ENCODE results near the gene EPB41L5.
"Not testable (repeated sequence)": the region's sequence is repeated elsewhere in the genome, so short reads cannot be mapped to it uniquely, and the experiment has no call there.

The EPB41L5 gene

DNA sequence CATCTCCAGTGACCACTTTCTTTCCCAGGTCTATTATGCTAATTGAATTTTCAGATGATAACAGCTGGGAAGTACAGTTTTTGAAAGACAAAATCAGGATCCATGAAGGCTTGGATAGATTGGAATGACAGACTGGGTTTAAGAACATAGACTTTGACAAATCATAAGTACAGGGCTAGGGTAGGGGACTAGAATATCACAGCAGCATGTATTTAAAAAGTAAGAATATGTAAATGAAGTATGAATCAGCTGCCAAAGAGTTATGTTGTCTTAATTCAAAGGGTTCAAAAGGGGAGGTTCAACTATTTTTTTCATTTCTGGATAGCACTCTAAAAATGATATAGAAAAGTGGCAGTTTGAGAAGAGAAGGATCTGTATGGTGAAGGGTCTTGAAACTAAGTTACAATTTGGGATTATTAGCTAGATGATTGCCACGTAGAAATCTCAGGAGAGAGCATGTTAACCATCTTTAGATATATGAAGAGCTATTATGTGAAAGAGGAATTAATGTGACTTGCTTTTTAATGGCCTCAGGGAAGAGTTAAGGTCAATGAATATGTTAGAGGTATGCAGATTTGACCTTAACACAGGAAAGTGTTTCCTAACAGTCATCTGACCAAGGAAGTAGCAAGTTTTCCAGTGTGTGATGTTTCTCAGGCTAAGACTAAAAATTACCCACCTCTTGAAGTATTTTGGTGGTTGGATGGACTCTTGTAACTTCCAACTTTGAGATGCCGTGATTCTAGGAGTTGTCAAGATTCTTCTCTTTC, 128.6 kb downstream of the EPB41L5 start:
- DNase-seq (ENCODE audit: low read depth): no peak

- DNase-seq (ENCODE audit: low read depth): no peak
These were observed 129.8 kb downstream of the EPB41L5 start for GRCh38 chr2:120142528-120143219.

- DNase-seq (ENCODE audit: low read depth): no peak
These were observed 135.4 kb downstream of the EPB41L5 start for GRCh38 chr2:120148229-120148628.

GRCh38 chr2:120148669-120149068, 135.8 kb downstream of the EPB41L5 start:
- no peak for DNase-seq (ENCODE audit: low read depth)

GRCh38 chr2:120149406-120149805, 136.5 kb downstream of the EPB41L5 start:
- no peak for DNase-seq (ENCODE audit: low read depth)

DNA sequence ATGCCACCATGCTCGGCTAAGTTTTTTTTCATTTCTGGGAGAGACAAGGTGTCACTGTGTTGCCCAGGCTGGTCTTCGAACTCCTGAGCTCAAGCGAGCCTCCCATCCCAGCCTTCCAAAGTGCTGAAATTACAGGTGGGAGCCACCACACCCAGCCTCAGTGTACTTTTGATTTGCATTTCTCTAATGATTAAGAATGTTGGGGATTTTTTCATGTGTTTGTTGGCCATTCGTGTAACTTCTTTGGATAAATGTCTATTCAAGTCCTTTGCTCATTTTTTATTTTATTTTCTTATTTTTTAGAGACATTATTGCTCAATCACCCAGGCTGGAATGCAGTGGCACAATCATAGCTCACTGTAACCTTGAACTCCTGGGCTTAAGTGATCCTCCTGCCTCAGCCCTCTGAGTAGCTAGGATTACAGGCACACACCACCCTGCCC, 137.2 kb downstream of the EPB41L5 start:
- DNase-seq (ENCODE audit: low read depth): no peak

DNA sequence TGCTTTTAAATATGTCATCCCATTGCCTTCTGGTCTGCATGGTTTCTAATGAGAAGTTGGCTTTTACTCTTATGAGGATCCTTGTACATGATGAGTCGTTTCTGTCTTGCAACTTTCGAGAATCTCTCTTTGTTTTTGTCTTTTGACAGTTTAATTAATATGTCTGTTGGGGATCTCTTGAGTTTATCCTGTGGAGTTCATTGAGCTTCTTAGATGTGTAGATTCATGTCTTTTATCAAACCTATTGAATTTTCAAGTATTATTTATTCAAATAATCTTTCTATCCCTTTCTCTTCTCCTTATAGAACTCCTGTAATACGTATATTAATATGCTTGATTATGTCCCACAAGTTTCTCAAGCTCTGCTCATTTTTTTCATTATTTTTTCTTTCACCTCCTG, 142.4 kb downstream of the EPB41L5 start:
- DNase-seq (ENCODE audit: low read depth): no peak

DNA sequence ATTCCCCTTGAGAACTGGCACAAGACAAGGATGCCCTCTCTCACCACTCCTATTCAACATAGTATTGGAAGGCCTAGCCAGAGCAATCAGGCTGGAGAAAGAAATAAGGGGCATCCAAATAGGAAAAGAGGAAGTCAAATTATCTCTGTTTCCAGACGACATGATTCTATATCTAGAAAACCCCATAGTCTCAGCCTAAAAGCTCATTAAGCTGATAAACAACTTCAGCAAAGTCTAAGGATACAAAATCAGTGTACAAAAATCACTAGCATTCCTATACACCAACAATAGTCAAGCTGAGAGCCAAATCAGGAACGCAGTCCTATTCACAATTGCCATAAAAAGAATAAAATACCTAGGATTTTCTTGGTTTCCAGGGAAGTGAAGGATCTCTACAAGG, 145.8 kb downstream of the EPB41L5 start:
- not testable (repeated sequence) for DNase-seq (ENCODE audit: low read depth)

DNA sequence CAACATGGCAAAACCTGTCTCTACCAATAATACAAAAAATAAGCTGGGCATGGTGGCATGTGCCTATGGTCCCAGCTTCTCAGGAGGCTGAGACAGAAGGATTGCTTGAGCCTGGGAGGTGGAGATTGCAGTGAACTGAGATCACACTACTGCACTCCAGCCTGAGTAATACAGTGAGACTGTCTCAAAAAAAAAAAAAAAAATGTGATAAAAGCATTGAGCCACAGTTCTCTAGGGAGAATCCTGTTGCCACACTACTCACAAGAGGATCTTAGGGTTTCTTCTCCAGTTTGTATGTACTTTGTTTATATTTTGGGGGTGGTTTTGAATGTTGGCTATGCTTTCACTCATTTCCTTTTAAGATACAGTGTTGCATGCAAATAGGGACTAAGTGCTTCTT, 148.3 kb downstream of the EPB41L5 start:
- DNase-seq (ENCODE audit: low read depth): no peak

GRCh38 chr2:120162716-120163115, 149.8 kb downstream of the EPB41L5 start:
- no peak for DNase-seq (ENCODE audit: low read depth)

GRCh38 chr2:120167272-120167671, 154.4 kb downstream of the EPB41L5 start:
- no peak for DNase-seq (ENCODE audit: low read depth)

DNA sequence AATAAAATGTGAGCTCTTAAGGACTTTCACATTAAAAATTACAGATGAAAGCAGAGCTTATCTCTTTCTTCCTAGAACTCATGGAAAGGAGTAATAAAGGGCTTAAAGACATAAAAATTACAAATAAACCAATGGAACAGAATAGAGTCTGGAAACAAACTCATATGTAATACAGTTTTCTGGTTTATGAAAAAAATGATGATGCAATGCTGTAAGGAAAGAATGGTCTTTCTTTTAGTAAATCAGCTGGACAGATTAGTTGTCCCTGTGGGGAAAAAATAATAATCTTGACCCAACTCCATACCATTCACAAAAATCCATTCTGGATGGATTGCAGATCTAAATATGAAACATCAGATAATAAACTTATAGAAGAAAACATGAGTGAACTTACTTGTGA, 156.1 kb downstream of the EPB41L5 start:
- no peak for DNase-seq (ENCODE audit: low read depth)

GRCh38 chr2:120174963-120175581, 162.2 kb downstream of the EPB41L5 start:
- no peak for DNase-seq (ENCODE audit: low read depth)

DNA sequence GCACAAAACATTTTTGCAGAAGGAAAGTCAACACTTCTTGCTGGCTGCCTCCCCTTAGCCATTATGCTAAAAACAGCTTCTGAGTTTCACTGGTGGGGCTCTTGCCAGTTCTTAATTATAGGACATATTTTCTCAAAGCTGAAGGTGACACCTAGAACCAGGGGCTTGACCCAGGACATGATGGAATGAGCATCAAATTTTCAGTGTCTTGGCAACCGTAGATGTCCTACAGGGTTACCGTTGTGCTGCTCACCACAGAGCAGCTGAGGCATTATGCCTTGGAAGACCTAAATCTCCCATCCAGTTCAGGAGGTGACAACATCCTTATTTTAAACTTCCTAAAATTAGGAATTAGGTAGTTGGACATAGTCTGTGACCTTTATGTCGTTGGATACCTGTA, 163.6 kb downstream of the EPB41L5 start:
- DNase-seq (ENCODE audit: low read depth): no peak

GRCh38 chr2:120177001-120177621, 164.2 kb downstream of the EPB41L5 start:
- peak; percentile 65 for DNase-seq (ENCODE audit: low read depth)

DNA sequence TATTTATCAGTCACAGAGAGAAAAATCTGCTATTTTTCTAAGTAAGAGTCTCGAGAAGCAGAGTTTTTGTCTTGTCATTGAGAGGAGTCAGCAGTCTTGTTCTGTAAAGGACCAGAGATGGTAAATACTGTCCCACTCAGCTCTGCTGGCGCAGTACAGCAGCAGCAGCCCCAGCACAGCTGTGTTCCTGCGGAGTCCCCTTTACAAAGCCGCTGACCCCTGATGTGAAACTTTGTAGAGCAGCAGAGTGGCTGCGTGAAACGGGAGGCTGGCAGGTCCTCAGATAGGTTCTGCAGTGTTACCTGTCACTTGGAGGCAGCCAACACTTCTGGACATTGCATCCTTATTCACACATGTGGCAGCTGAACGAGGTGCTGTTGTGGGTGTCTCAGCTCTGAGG, 165.1 kb downstream of the EPB41L5 start:
- DNase-seq (ENCODE audit: low read depth): no peak

GRCh38 chr2:120179396-120179795, 166.5 kb downstream of the EPB41L5 start:
- DNase-seq (ENCODE audit: low read depth): no peak

DNA sequence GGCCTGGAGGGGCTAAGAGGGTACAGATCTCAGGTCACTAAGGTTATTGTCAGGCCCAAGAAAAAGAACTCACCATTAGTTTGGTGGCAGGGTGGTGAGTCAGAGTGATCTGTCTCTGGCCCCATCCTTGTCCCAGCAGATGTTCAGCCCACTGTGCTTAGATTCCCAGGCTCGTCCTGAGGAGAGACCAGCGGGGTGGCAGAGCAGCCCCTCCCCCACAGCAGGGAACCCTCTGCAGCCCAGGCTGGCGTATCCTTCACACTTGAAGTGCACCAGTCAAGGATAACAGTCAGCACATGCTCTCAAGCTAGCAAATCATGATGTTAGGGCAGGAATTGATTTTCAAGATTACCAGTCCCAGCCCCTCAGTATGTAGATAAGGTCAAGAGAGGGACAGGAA, 167.2 kb downstream of the EPB41L5 start:
- no peak for DNase-seq (ENCODE audit: low read depth)

DNA sequence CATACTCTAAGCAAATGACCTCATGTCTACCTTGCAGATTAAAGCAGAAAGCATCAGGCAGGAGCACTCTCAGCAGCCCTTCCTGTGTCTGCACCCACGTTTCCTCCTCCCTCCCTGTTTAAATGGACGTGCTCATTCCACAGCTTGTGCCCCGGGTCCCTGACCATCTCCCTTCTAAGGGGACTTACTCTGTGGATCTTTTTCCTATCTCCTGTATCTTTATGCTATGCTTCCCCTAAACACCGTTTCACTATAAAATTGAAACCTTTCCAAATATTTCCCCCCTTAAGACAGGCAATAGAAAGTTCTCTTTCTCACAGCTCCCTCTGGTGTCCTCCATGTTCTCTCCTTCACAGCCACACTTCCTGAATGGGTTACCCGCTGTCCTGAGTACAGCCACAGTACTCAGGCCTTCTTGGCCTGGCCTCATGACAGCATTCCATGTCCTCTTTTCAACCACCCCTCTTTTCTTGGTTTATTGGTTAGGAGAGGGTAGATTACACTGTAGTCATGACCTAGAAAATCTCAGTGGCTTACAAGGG, 169.2 kb downstream of the EPB41L5 start:
- DNase-seq (ENCODE audit: low read depth): no peak

DNA sequence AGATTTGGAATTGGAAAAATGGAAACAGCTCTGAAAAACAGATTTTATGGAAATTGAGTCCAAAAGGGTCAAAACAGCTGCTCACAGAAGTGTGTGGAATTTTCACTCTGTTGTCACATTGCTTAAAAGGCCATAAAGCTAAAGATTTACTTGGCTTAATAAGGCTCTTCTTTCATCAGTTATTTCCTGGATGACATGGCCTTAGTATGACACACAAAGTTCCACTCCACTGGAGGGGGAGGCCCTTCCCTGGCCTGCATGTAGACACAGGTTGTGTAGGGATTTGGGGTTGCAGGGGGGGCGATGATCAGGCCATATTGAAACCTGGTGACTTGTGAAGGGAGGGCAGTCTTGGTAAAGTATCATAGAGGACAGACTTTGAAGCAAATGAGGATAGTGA, 176.3 kb downstream of the EPB41L5 start:
- no peak for DNase-seq (ENCODE audit: low read depth)

DNA sequence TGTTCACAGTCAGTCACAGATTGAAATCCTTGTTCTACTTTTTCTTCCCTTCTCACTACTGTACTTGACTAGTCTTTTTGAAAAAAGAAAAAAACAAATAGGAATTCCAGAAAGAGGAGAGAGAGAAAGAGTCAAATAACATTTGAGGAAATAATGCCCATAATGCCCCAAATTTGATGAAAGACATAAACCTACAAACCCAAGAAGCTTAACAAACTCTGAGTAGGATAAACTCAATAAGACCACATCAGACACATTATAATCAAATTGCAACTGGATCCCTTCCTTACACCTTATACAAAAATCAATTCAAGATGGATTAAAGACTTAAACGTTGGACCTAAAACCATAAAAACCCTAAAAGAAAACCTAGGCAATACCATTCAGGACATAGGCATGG, 179.4 kb downstream of the EPB41L5 start:
- no peak for DNase-seq (ENCODE audit: low read depth)

DNA sequence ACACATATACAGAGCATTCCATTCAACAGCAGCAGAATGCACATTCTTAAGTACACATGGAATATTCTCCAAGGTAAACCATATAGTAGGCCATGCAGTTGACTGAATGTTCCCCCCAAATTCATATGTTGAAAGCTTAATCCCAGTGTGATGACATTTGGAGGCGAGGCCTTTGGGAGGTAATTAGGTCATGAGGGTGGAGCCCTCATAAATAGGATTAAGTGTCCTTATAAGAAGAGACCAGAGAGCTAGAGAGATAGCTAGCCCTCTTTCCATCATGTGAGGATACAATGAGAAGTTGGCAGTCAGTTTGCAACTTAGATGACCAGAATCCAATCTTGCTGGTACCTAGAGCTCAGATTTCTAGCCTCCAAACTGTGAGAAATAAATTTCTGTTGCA, 182.7 kb downstream of the EPB41L5 start:
- DNase-seq (ENCODE audit: low read depth): no peak

Measured in stimulated activated CD8-positive, alpha-beta memory T cell treated with anti-CD3 and anti-CD28 coated beads, Interleukin-4, amount 100 ng/mL, for 24 hours (primary cell).